ENCODE results near the gene GNPDA1.
A peak's percentile ranks its signal among the peaks of the same experiment; 100 is the strongest.
"Not testable (repeated sequence)": the region's sequence is repeated elsewhere in the genome, so short reads cannot be mapped to it uniquely, and the experiment has no call there.

Gene GNPDA1

GRCh38 chr5:142012792-142013388 is at the start of gene GNPDA1:
TSS of gene GNPDA1 (minus strand) at chr5:142013027. CDS start at chr5:142012035, 992 bp downstream.
- DNase-seq (ENCODE audit: low read depth) = peak; percentile 43

GRCh38 chr5:142059304-142059940 is 46.6 kb upstream of the GNPDA1 start:
- DNase-seq (ENCODE audit: low read depth) = no peak

- no peak for DNase-seq (ENCODE audit: low read depth)
Measured at GRCh38 chr5:142057697-142058056, 44.9 kb upstream of the GNPDA1 start.

DNA sequence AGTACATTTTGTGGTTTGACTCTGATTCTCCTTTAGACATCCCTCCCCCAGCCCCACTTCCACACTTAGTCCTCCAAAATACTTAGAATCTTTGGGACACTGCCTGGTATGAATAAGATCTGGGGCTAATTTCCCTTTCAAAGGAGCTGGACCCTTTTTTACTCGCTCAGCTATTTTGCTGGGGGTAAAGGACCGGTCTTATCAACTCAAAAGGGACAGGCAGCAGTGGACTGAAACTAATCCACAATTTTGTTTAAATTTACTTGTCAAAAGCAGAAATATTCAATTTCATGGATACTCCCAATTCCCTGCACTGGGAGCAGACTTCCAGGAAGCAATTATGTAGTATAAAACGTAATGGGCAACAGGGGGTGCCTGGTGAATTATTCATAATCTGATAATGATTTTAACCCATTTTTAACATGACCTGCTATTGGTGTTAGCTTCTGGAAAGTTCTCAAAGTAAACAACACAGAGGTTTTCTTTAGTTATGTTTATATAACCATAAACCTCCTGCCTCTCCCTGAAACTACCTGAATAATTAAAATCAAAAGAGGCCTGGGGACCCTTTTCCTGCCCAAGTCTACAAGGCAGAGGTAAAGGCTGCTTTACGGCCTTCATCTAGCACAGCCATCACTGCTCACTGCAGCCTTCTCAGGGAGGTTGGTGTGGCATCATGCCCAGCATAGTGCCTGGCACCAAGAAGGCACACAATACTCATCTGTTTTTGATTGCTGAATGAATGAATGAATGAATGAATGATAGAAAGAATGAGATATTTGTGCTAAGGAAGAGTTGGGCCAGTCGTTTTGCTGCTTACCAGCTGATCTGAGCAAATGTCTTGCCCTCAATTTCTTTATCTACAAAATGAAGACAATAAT is 44.2 kb upstream of the GNPDA1 start:
- DNase-seq (ENCODE audit: low read depth) = no peak

- no peak for DNase-seq (ENCODE audit: low read depth)
Measured at GRCh38 chr5:142055301-142055700, 42.5 kb upstream of the GNPDA1 start.

GRCh38 chr5:142053426-142054151 is 40.8 kb upstream of the GNPDA1 start:
- peak; percentile 57 for DNase-seq (ENCODE audit: low read depth)

DNA sequence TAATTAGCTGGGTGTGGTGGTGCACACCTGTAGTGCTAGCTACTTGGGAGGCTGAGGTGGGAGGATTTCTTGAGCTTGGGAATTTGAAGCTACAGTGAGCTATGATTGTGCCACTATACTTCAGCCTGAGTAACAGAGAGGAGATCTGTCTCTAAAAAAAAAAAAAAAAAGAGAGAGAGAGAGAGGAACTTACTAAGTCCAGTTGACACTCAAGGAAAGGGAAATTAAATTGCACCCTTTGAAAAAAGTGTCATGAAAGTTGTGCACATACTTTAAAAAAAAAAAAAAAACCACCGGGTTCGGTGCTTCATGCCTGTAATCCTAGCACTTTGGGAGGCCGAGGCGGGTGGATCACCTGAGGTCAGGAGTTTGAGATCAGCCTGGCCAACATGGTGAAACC is 39.2 kb upstream of the GNPDA1 start:
- DNase-seq (ENCODE audit: low read depth) = not testable (repeated sequence)

DNA sequence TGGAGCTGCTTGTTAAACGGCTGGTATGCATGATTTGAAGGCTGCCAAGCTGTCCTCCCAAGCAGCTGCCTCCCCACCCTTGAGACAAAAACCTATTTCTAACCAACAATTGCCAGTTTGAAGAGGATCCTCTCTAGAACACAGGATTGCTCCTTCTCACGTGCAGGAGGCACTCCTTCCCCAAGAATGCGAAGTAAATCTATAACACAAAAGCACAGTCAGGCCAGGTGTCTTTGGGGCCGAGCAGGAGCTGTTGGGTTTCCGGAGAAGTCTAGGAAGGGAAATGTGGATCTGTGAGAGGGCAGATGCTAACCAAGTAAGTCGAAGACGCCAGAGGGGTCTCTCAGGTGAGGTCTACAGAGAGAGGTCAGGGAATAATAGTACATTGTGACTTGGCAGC is 35.4 kb upstream of the GNPDA1 start:
- DNase-seq (ENCODE audit: low read depth) = no peak

DNA sequence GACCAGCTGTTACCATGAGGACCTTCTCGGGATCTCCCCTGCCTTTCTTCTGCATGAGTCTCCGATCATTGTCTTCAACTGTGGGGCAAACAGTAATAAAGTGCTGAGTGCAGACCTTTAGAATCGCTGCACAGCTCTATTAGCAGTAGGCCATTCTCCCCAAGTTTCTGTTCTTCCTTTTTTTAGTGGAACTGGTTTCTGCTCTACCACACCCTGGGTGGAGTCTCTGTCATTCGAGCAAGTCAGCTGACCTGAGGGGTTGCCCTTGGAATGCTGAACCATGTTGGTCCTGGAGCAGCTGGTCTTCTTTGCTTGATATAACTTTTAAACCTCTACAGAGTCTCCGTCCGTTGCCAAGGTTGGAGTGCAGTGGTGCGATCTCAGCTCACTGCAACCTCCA is 33.4 kb upstream of the GNPDA1 start:
- DNase-seq (ENCODE audit: low read depth) = no peak

DNA sequence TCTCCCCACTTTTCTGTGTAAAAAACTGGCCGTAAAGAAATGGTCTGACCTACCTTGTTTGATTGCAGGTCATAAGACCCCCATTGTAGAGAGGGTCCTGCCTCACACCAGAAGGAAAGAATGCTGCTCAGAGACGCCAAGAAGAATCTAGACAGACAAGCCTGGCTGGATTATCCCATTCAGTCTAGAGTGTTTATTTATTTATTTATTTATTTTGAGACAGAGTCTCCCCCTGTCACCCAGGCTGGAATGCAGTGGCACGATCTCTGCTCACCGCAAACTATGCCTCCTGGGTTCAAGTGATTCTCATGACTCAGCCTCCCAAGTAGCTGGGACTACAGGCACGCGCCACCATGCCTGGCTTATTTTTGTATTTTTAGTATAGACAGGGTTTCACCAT is 28.1 kb upstream of the GNPDA1 start:
- DNase-seq (ENCODE audit: low read depth) = not testable (repeated sequence)

DNA sequence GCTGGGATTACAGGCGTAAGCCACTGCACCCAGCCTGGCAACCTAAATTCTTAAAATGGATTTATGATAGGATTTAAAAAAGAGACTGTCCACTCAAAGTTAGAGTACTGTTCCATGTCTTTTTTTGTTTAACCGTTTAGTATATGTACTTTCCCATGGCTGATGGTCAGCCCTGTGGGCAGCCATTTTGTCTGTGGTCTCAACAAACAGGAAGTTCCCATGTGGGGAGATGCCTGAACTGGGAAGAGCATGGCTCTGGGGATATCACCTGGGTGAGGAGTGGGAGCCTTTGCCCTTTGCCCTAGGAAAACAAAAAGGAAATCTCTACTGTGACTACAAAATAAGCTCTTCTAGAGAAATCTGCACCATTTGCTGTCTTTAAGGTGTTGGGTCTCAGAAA is 27.5 kb upstream of the GNPDA1 start:
- no peak for DNase-seq (ENCODE audit: low read depth)

GRCh38 chr5:142038735-142039134 is 25.9 kb upstream of the GNPDA1 start:
- no peak for DNase-seq (ENCODE audit: low read depth)

- not testable (repeated sequence) for DNase-seq (ENCODE audit: low read depth)
Measured at GRCh38 chr5:142037599-142037998, 24.8 kb upstream of the GNPDA1 start.

DNA sequence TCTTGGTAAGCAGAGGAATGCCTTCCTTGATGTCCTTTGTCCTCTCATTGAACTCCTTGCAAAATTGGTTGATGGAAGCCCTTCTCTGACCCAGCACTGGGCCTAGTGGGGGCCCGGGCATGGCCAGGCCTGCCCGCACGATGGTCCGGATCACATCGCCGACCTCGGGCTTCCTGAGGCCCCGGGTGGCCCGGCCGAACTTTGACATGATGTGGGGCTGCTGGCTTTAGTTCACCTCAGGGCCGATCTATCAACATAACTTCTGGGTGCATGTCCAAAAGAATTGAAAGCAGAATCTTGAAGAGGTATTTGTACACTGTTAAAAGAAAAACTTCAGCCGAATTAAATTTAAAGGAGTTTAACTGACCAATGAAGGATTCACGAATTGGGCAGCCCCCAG is 24.1 kb upstream of the GNPDA1 start:
- DNase-seq (ENCODE audit: low read depth) = no peak

GRCh38 chr5:142034994-142035393 is 22.2 kb upstream of the GNPDA1 start:
- no peak for DNase-seq (ENCODE audit: low read depth)

- not testable (repeated sequence) for DNase-seq (ENCODE audit: low read depth)
Measured at GRCh38 chr5:142033632-142034567, 21.1 kb upstream of the GNPDA1 start.

DNA sequence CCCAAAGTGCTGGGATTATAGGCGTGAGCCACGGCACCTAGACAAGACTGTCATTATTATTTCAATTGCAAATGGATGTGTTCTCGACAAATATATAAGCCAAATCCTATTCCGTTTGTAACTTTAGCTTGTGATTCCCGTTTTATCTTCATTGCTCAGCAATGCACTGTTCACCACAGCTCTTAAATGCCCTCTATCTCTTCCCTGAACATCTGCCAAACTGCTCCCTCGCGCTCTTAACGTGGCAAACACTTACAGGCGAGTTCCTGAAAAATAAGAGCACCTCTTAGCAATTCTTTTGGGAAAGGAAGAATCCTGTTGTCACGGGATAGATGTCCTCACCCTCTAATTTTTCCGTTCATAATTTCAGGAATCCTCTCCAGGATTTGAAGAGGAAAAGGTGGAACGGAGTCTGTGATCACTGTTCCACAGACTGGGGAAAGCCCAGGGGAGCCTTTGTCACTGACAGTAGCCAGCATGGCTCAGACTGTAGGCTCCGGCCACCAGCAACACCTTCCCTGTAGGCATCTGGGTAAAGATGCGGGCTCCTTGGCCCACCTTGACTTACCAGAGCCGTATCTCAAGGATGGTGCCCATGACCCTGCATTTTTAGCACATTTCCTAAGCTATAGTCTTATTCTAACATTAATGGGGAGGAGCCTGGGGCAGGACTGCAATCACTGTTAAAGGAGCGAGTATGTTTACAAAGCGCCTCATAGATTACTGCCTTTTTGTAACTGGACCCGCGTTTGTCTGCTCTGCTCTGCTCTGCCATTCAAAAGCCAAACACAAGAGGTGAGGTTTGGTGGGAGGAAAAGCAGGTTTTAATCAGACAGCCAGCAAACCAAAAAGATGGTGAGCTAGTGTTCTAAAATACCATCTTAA is 20.2 kb upstream of the GNPDA1 start:
- no peak for DNase-seq (ENCODE audit: low read depth)

DNA sequence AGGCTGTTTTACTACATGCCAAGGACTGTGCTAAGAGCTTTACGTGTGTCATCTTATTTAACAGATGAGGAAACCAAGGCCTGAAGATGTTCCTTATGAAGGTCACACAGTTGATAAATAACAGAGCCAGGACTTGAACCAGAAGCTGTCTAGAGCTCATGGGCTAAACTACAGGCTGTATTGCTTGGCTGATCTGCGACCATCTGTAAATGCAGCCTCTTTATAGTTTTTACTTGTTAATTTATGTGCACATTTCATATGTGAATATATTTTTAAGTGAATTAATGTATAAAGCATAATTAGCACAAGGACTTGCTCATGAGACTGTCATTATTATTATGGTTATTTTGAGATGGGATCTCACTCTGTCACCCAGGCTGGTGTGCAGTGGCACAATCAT is 19.3 kb upstream of the GNPDA1 start:
- no peak for DNase-seq (ENCODE audit: low read depth)

- no peak for DNase-seq (ENCODE audit: low read depth)
Measured at GRCh38 chr5:142025637-142026036, 12.8 kb upstream of the GNPDA1 start.

GRCh38 chr5:142024771-142025304 is 12.0 kb upstream of the GNPDA1 start:
- DNase-seq (ENCODE audit: low read depth) = peak; percentile 71

Measured in fibroblast of the conjunctiva (primary cell).